Right ventricle myocardium superior (tissue), 1 donor: ENCODE results near the gene FAM117A. TPM values are rescaled to one million over a fixed set of nuclear protein-coding genes. Genes with fewer than 3 reads are reported as not detected.

Source experiments
- ATAC-seq: fragments of 200-7000 bp; cut with Tn5 transposase; one replicate; pipeline ENCODE4 v1.9.1; 2020; ENCODE audit warnings: mild to moderate bottlenecking; ENCODE audit not compliant: poor library complexity
- DNase-seq: peaks from one replicate; pipeline ENCODE4 v3.0.0-alpha.2; 2020
- intact Hi-C: fragments of 100-400 bp; cut with DNase I; formaldehyde crosslinking; loops from one replicate; pipeline ENCODE4 v1.11.2; 2022
- total RNA-seq: library from RNA; stranded (reverse); fragmentation: NEBNext Ultra II Directional; extraction: Animal tissue kit (Norgen Biotek cat#: 25700); gene quantifications from one replicate; pipeline ENCODE4 v1.2.1, GENCODE V29; 2021
- donor health status: DM: no; HTN: yes; CAD: no; lungs with severe emphysema.

The FAM117A gene
- total RNA-seq, 1 donor from 2014 or later: 9.5 TPM

GRCh38 chr17:49746791-49747490 is 17.0 kb downstream of the FAM117A start:
- intact Hi-C loops: no loop called here
- ATAC-seq (no peak), DNase-seq (no peak)

- DNase-seq: no peak
- intact Hi-C loops: no loop called here
These were observed 18.5 kb downstream of the FAM117A start for GRCh38 chr17:49745175-49746139.

GRCh38 chr17:49742166-49742638 is 21.7 kb downstream of the FAM117A start:
- ATAC-seq: peak; percentile 47
- no peak for DNase-seq
- intact Hi-C loops: no loop called here

More at GRCh38 chr17:49745175-49746139, 18.5 kb downstream of the FAM117A start:
- no peak for ATAC-seq

GRCh38 chr17:49741692-49742076 is 22.2 kb downstream of the FAM117A start:
- DNase-seq (no peak), ATAC-seq (no peak)
- intact Hi-C loops: no loop called here

GRCh38 chr17:49741009-49741691 is 22.8 kb downstream of the FAM117A start:
- intact Hi-C loops: no loop called here
- ATAC-seq: peak; percentile 2
- no peak for DNase-seq

- DNase-seq (peak; percentile 93), ATAC-seq (peak; percentile 77)
- intact Hi-C loops: no loop called here
These were observed 24.2 kb downstream of the FAM117A start for GRCh38 chr17:49739641-49740271.

GRCh38 chr17:49738456-49739163 is 25.3 kb downstream of the FAM117A start:
- peak; percentile 56 for DNase-seq

GRCh38 chr17:49734515-49735490 is 29.1 kb downstream of the FAM117A start:
- intact Hi-C loops: no loop called here
- ATAC-seq: no peak

More at GRCh38 chr17:49738456-49739163, 25.3 kb downstream of the FAM117A start:
- intact Hi-C loops: no loop called here
- no peak for ATAC-seq

GRCh38 chr17:49731435-49731831 is 32.5 kb downstream of the FAM117A start:
- intact Hi-C loops: no loop called here
- ATAC-seq (peak; percentile 30), DNase-seq (no peak)

More at GRCh38 chr17:49734515-49735490, 29.1 kb downstream of the FAM117A start:
- no peak for DNase-seq

- ATAC-seq (peak; percentile 20), DNase-seq (no peak)
- intact Hi-C loops: no loop called here
These were observed 33.0 kb downstream of the FAM117A start for GRCh38 chr17:49730785-49731434.

- DNase-seq (peak; percentile 90), ATAC-seq (peak; percentile 94)
- intact Hi-C loops: no loop called here
These were observed 33.7 kb downstream of the FAM117A start for GRCh38 chr17:49730078-49730784.

GRCh38 chr17:49729069-49729468 is 34.9 kb downstream of the FAM117A start:
- intact Hi-C loops: no loop called here
- peak; percentile 13 for ATAC-seq
- no peak for DNase-seq

- no peak for ATAC-seq
- intact Hi-C loops: no loop called here
- DNase-seq: no peak
These were observed 35.5 kb downstream of the FAM117A start for GRCh38 chr17:49728425-49728824.

GRCh38 chr17:49727380-49727779 is 36.6 kb downstream of the FAM117A start:
- no peak for ATAC-seq
- no peak for DNase-seq
- intact Hi-C loops: no loop called here

- intact Hi-C loops: no loop called here
- ATAC-seq: no peak
- DNase-seq: no peak
These were observed 38.3 kb downstream of the FAM117A start for GRCh38 chr17:49725452-49726130.
